OCI-LY7 (cell line): ENCODE measurements around the gene NCAPD3. TPM values are rescaled to one million over a fixed set of nuclear protein-coding genes. Genes with fewer than 3 reads are reported as not detected.

Experiments used
- BruUV-seq: library from RNA; stranded (reverse); fragments of 400-500 nt; replicated peaks from 2 replicates; lab custom pipeline; 2021; lab: Mats Ljungman, UMichigan
- CTCF ChIA-PET: fragments of 300-600 bp; sonication (Branson Sonifier 250); formaldehyde crosslinking; loops from one replicate; lab custom pipeline; 2022; ENCODE audit warnings: antibody characterized with exemption; ENCODE audit not compliant: unreplicated experiment; lab: Charles Lee
- POLR2A ChIA-PET: fragments of 300-600 bp; sonication (Branson Sonifier 250); formaldehyde crosslinking; loops from one replicate; lab custom pipeline; 2022; ENCODE audit warnings: antibody characterized with exemption; lab: Charles Lee
- DNase-seq: peaks from one replicate; pipeline ENCODE4 v3.0.0-alpha.2; 2015; ENCODE audit warnings: low spot score
- H2AFZ ChIP-seq: fragments of 200-600 bp; sonication (generic), shearing (Covaris generic); 2 replicates; pipeline ENCODE4 v1.6.1; 2014; ENCODE audit warnings: mild to moderate bottlenecking, antibody characterized with exemption, low read length, moderate library complexity
- H3K27ac ChIP-seq: fragments of 200-600 bp; sonication (generic); 2 replicates; pipeline ENCODE4 v1.5.1; 2014; ENCODE audit warnings: mixed run types, low read depth, mild to moderate bottlenecking, moderate library complexity, low read length, inconsistent platforms; ENCODE audit not compliant: poor library complexity, severe bottlenecking
- H3K36me3 ChIP-seq: fragments of 200-600 bp; sonication (generic); 2 replicates; pipeline ENCODE4 v1.6.1; 2014; ENCODE audit warnings: mild to moderate bottlenecking, antibody characterized with exemption, low read length, moderate library complexity, mixed read lengths; ENCODE audit not compliant: insufficient read depth
- H3K4me1 ChIP-seq: fragments of 200-600 bp; sonication (generic); 2 replicates; pipeline ENCODE4 v1.5.1; 2014; ENCODE audit warnings: mild to moderate bottlenecking, low read length; ENCODE audit not compliant: insufficient read depth, poor library complexity, severe bottlenecking
- H3K4me2 ChIP-seq: fragments of 200-600 bp; sonication (generic); 2 replicates; pipeline ENCODE4 v1.6.1; 2014; ENCODE audit warnings: mild to moderate bottlenecking, low read length
- H3K4me3 ChIP-seq: fragments of 200-600 bp; sonication (generic); 2 replicates; pipeline ENCODE4 v1.5.1; 2014; ENCODE audit warnings: mild to moderate bottlenecking, low read depth, low read length; ENCODE audit not compliant: poor library complexity, severe bottlenecking
- H3K79me2 ChIP-seq: fragments of 200-600 bp; sonication (generic); 2 replicates; pipeline ENCODE4 v1.6.1; 2016; ENCODE audit warnings: low read depth, mild to moderate bottlenecking, low read length, moderate library complexity, mixed read lengths; ENCODE audit not compliant: insufficient read depth
- H3K9me2 ChIP-seq: fragments of 200-600 bp; sonication (generic); 2 replicates; pipeline ENCODE4 v1.6.1; 2016; ENCODE audit warnings: mild to moderate bottlenecking, low read length, mixed read lengths; ENCODE audit not compliant: insufficient read depth
- H3K9me3 ChIP-seq: fragments of 200-600 bp; sonication (generic); 2 replicates; pipeline ENCODE4 v1.6.1; 2014; ENCODE audit warnings: mild to moderate bottlenecking, mixed run types, low read length, mixed read lengths
- H4K20me1 ChIP-seq: fragments of 200-600 bp; sonication (generic); 2 replicates; pipeline ENCODE4 v1.6.1; 2014; ENCODE audit warnings: mild to moderate bottlenecking, antibody characterized with exemption, low read length, moderate library complexity, mixed read lengths; ENCODE audit not compliant: insufficient read depth
- CTCF ChIP-seq: fragments of 200-600 bp; sonication (generic); conservative IDR thresholded peaks from 2 replicates; pipeline ENCODE4 v1.5.1; 2014; ENCODE audit warnings: mild to moderate bottlenecking, antibody characterized with exemption, low read length, moderate library complexity, mixed read lengths
- EZH2phosphoT487 ChIP-seq: fragments of 200-600 bp; sonication (generic); IDR thresholded peaks from 2 replicates; pipeline ENCODE4 v1.6.1; 2018; ENCODE audit warnings: low read depth, borderline replicate concordance, mild to moderate bottlenecking, mixed run types, antibody characterized with exemption, low read length, moderate library complexity, mixed read lengths
- intact Hi-C: fragments of 100-400 bp; cut with micrococcal nuclease; formaldehyde crosslinking; loops from one replicate; pipeline ENCODE4 v1.10.0; 2022; ENCODE audit not compliant: unreplicated experiment
- total RNA-seq, 2 experiments: library from RNA; depleted of rRNA in 1 of 2; stranded (reverse); fragments of >200 nt in 1 of 2; shearing (Covaris generic) in 1 of 2; gene quantifications; 2 replicates each; pipeline ENCODE4 v1.2.3, GENCODE V29; 2014 to 2022

Gene NCAPD3
- total RNA-seq, 2 experiments from 2014 or later, result 89.1 to 112 TPM

- no peak for DNase-seq
- H2AFZ ChIP-seq, result no peak overlapping the region
- peaks cover 39% of the 10 kb centered on the region for H4K20me1 ChIP-seq
- H3K4me2 ChIP-seq, result no peak overlapping the region
- ChIA-PET POLR2A (no interaction called here), CTCF (no interaction called here)
- H3K9me2 ChIP-seq, result no peaks in the 10 kb centered on the region
- no peak overlapping the region for H3K27ac ChIP-seq
- peaks cover 36% of the 10 kb centered on the region for H3K4me1 ChIP-seq
- intact Hi-C loops, result no loop called here
- BruUV-seq, result no TSS peak
- TF ChIP-seq EZH2phosphoT487, result no peak
- TF ChIP-seq CTCF, result no peak
- H3K9me3 ChIP-seq, result no peaks in the 10 kb centered on the region
- H3K79me2 ChIP-seq, result peaks cover 26% of the 10 kb centered on the region; the same call in 1 of the 2 replicates
- no peak overlapping the region for H3K4me3 ChIP-seq
- peaks cover 6% of the 10 kb centered on the region; the same call in 1 of the 2 replicates for H3K36me3 ChIP-seq
Measured at GRCh38 chr11:134231958-134232659, 8.3 kb upstream of the NCAPD3 start.

GRCh38 chr11:134230339-134230738, 6.6 kb upstream of the NCAPD3 start:
- Histone ChIP-seq H3K4me1 (peaks cover 53% of the 10 kb centered on the region), H3K9me2 (no peaks in the 10 kb centered on the region), H3K4me2 (no peak overlapping the region), H4K20me1 (peaks cover 56% of the 10 kb centered on the region), H3K9me3 (no peaks in the 10 kb centered on the region), H3K27ac (no peak overlapping the region), H2AFZ (no peak overlapping the region), H3K36me3 (peaks cover 6% of the 10 kb centered on the region; the same call in 1 of the 2 replicates), H3K79me2 (peaks cover 30% of the 10 kb centered on the region; the same call in 1 of the 2 replicates), H3K4me3 (no peak overlapping the region)
- BruUV-seq, result no TSS peak
- ChIA-PET CTCF (no interaction called here), POLR2A (interaction anchor here (1.1 to 2.5 kb wide), 2 partner anchors 9 to 21 kb away, joined by 3 to 9 read pairs; no protein-coding TSS in a partner anchor)
- DNase-seq, result peak; percentile 19
- intact Hi-C loops, result no loop called here
- no peak for TF ChIP-seq CTCF
- no peak for TF ChIP-seq EZH2phosphoT487

GRCh38 chr11:134229126-134229790, 5.5 kb upstream of the NCAPD3 start:
- Histone ChIP-seq H3K4me2 (peak overlapping the region; percentile 37), H3K9me3 (no peaks in the 10 kb centered on the region)

More at GRCh38 chr11:134229126-134229790, 5.5 kb upstream of the NCAPD3 start:
- Histone ChIP-seq H3K9me2 (no peaks in the 10 kb centered on the region), H3K79me2 (peaks cover 34% of the 10 kb centered on the region; the same call in 1 of the 2 replicates), H4K20me1 (peaks cover 58% of the 10 kb centered on the region), H3K36me3 (peaks cover 6% of the 10 kb centered on the region; the same call in 1 of the 2 replicates), H3K4me1 (peaks cover 53% of the 10 kb centered on the region), H3K27ac (no peak overlapping the region), H3K4me3 (no peak overlapping the region), H2AFZ (no peak overlapping the region)
- intact Hi-C loops, result no loop called here
- no peak for DNase-seq
- no TSS peak for BruUV-seq
- TF ChIP-seq EZH2phosphoT487 (no peak), CTCF (no peak)
- POLR2A ChIA-PET, result interaction anchor here (1.1 to 2.5 kb wide), 3 partner anchors 10 to 25 kb away, joined by 3 to 9 read pairs (median 6); partner anchors contain the start of gene ACAD8
- CTCF ChIA-PET, result no interaction called here
